Measurements from ENCODE around the gene TEX29.

Gene TEX29

GRCh38 chr13:111319998-111320911 lies at the start of gene TEX29:
Gene TEX29, plus strand, starts transcription at chr13:111320642. Its CDS starts 249 bp downstream, at chr13:111320891.
- no peak for DNase-seq

DNA sequence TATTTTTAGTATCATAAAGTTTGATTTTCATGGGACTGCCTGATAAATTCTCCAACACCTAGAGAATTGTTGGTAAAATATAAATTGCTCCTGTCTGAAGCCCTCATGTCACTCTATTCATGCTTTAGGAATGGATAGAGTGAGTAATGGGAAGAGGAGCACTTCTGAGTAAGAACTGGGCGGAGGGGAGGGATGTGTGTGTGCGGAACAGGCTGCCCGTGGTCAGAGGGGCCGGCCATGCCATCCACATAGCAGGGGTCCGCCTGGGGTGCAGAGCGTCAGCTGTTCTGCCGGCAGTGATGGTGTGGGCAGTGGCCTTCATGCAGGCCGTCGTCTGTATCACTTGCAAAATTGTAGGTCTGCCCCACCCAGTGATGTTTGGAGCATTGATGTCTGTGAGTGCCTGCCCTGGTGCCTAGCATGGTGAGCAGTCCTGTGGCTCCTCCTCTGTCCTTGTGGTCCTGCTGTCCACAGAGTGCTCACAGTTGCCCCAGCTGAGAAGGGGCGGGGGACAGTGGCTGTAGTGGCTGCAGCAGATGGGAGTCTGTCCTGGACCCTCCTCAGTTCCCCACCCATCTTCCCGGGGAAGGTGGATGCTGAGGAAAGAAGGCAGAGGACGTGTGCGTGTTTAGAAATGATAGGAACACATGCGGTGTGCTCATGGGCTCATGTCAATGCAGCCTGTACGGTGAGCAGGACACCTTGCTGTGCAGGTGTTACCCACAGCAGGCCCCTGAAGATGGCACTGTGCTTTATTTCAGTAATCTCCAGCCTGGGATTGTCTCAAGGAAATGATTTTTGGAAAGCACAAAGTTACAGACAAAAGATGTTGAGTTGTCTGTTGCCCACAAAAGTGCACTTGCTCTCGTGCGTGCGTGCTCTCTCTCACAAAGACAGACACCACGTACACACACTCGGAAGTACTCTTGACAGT lies 49.4 kb upstream of the TEX29 start:
- DNase-seq: no peak

GRCh38 chr13:111272117-111272516 lies 48.3 kb upstream of the TEX29 start:
- no peak for DNase-seq

DNA sequence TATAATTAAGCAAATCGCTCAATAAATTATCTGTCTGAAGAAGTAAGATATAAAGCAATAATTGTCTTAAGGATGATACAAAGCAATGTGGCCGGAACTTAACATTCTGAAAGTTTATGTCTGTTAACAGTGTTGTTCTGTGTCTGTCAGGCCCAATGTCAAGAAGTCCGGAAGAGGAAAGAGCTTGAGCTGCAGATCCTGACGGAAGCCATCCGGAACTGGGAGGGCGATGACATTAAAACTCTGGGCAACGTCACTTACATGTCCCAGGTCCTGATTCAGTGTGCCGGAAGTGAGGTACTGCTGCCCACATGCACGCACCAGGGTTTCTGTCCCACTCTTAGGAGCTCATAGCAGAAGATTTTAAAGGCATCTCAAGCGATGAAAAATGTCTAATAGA lies 45.1 kb upstream of the TEX29 start:
- DNase-seq: no peak

DNA sequence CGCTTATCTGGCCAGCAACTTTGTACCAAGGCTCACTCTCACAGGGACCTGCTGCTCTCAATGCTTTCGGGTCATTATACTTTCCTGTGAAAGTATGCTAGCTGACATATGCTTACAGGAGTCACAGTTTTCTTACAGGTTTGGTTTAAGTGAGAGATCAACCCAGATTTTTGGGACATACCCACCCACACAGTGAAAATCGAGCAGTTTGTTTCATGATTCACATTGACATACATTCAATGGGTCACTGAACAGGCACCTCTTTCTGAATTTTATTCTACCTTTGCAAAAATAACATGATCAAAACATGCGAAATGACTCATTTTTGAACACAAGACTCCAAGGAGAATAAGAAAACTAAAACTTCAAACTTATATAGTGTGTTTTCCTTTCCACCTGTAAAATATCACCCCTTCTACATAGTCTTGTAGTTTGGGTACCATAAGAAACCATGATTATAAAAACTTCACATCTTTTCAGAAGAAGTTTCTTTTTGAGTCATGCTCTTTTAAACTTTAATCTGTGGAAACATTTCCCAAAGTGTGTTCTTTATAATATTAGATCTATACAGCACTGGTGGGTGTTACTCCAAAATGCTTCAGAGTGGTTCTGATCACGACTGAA lies 44.3 kb upstream of the TEX29 start:
- DNase-seq: no peak

- no peak for DNase-seq
Measured at GRCh38 chr13:111278258-111278657, 42.2 kb upstream of the TEX29 start.

GRCh38 chr13:111278743-111279652 lies 41.4 kb upstream of the TEX29 start:
- DNase-seq: no peak

DNA sequence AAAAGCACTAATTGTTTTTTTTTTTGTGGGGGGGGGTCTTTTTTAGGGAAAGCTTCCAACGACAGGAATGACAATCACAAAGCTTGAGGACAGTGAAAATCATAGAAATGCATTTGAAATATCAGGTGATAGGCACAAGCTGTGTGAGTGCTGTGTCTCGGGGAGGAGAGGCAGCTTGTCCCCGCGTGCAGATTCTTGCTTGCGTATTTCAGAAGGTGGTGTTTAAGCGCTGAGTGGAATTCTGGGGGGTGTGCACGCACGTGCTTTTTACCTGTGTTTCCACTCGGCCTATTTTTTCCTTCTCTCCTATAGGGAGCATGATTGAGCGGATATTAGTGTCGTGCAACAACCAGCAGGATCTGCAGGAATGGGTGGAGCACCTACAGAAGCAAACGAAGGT lies 40.2 kb upstream of the TEX29 start:
- DNase-seq: no peak

DNA sequence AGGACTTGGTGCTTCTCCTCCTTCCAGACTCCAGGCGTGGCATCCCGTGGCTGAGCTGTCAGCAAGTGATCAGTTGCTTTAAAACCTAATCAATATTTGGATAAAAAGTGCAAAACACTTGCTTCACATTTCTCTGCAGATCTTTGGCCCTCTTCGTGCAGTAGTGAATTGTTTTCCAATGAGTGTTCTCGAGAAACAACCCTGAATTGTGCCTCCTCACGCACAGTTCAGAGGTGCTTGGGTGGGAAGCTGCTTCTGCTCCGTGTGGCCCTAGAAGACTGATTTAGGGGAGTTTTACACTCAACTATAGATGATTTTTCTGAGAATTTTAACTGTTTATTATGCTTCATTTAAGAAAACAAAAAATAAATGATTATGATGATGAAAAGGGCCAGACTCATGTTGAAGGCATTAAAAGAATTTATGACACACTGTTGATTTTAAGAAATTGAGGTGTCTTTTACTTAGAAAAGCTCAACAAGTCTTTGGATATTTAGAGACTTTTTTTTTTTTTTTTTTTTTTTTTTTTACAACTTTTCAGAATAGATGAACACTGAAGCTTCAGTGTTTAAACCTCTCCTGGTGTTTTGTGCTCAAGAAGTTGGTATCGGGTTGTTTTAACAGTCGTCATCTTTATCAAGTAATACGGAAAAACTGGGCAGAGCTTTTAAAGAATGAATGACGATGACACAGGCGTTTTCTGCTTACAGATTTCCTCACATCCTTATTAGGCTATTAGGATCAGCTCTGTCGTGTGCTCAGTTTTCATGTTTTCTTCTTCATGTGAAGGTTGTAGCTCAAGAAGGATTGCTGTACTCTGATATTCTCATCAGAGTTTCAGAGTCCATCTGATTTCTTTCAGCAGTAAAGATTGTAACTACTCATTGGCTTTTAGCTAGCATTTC lies 39.5 kb upstream of the TEX29 start:
- DNase-seq: no peak

GRCh38 chr13:111281751-111282311 lies 38.6 kb upstream of the TEX29 start:
- no peak for DNase-seq

DNA sequence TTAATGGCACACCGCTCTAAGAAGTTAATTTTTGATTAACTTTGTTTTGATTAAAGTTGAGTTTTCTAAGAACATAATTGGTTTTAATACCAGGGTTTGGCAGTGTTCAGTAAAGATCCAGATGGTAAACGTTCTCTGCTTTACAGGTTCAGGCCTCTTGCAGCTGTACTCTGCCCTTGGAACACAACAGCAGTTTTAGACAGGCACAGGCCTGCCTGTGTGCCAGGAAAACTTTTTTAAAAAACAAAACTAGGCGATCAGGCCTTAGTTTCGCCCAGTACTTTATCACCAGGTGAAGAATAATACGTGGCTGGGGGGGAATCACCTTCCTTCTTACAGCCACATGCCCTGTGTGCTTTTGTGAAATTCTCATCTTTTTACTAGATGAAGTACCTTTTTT lies 38.0 kb upstream of the TEX29 start:
- no peak for DNase-seq

GRCh38 chr13:111282997-111283396 lies 37.4 kb upstream of the TEX29 start:
- DNase-seq: peak; percentile 83

DNA sequence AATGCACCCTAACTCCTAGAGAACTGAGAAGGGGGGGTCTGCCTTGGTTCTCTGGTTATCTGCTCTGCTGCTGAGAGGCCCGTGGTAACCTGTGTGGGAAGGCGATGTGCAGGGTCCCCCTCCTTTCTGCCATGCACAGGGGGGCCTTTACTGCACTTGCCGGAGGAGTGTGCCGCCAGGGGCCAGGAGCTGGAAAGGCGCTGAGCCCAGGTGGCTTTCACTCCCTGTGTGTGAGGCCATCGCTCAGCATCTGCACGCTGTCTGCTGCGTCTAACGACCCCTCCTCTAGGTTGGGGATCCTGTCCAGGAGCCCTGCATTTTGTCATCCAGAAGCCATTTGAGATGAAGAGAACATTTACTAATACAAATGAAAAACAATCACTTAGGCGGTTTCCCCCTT lies 37.0 kb upstream of the TEX29 start:
- DNase-seq: no peak

- DNase-seq: no peak
Measured at GRCh38 chr13:111283991-111284390, 36.5 kb upstream of the TEX29 start.

GRCh38 chr13:111284565-111284964 lies 35.9 kb upstream of the TEX29 start:
- no peak for DNase-seq

- DNase-seq: no peak
Measured at GRCh38 chr13:111286162-111286561, 34.3 kb upstream of the TEX29 start.

DNA sequence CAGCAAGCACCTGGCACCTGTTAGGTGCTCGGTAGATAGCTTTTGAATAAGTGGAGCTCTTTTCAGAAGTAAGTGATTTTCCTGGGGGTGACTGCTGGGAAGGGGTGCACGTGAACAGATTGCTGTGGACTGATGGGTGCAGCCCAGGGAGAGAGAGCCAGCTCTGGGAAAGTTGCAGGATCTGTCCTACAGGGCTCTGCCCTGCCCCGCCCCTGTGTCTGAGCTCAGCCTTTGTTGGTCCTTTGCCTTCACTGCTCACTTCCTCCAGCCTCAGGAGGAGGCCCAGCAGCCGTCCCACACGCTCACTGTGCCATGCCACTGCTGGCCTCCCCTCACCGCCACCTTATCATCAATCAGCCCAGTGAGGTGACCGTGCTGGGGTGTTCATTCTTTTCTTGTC lies 33.7 kb upstream of the TEX29 start:
- no peak for DNase-seq

- no peak for DNase-seq
Measured at GRCh38 chr13:111287201-111287600, 33.2 kb upstream of the TEX29 start.

GRCh38 chr13:111288276-111288675 lies 32.2 kb upstream of the TEX29 start:
- no peak for DNase-seq

DNA sequence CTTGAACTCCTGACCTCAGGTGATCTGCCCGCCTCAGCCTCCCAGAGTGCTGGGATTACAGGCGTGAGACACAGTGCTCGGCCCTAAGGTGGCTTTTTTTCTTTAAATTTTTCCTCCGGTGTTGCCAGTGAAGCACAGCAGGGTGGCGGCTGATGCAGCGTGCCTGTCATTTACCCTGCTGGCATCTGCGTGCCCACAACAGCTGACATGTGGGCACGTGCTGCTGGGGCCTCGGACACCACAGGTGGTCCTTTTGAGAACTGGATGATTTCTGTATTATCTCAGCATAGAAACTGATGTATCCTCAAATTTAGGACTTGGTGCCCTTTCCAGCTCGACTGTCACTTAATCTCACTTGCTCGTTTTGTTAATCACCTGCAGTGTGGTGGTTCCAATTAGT lies 31.2 kb upstream of the TEX29 start:
- no peak for DNase-seq

DNA sequence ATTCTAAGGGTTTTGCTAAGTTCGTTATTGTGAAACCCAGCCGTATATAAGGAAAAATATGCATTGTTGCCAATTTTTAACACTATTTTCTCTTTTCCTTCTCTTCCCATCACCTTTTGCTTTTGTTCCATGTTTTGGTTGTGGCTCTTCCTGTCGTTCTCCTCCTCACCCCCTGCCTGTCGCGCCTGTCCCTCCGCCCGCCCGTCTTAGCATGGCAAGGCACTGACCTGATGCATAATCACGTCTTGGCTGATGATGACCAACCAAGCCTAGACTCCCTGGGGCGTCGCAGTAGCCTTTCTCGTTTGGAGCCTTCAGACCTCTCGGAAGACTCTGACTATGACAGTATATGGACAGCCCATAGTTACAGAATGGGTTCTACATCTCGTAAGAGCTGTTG lies 28.5 kb upstream of the TEX29 start:
- no peak for DNase-seq

All from NCI-H2029 (cell line).